Stimulated activated effector memory CD8-positive, alpha-beta T cell treated with anti-CD3 and anti-CD28 coated beads, Interleukin-12 subunit alpha, Interleukin-12 subunit beta, amount 100 ng/mL, for 72 hours (primary cell): ENCODE data around the gene PCSK2.
A peak's percentile ranks its signal among the peaks of the same experiment; 100 is the strongest.

Experiments
- ATAC-seq: fragments of 150-1000 bp; cut with Tn5 transposase; 2 replicates; pipeline ENCODE4 v1.10.0; 2021
- DNase-seq, 2 donors: peaks; one replicate each; pipeline ENCODE4 v3.0.0; 2021 to 2022; ENCODE audit warnings: low spot score in 2 of 2
- H3K27ac Mint-ChIP-seq: one replicate; pipeline ENCODE4 v1.8.0; 2022; ENCODE audit warnings: mild to moderate bottlenecking, mixed read lengths
- H3K36me3 Mint-ChIP-seq: one replicate; pipeline ENCODE4 v1.8.0; 2022; ENCODE audit warnings: mild to moderate bottlenecking, mixed read lengths
- H3K4me1 Mint-ChIP-seq: one replicate; pipeline ENCODE4 v1.8.0; 2022; ENCODE audit warnings: mixed read lengths
- H3K4me3 Mint-ChIP-seq: one replicate; pipeline ENCODE4 v1.8.0; 2022; ENCODE audit warnings: mild to moderate bottlenecking, mixed read lengths
- H3K9me3 Mint-ChIP-seq: one replicate; pipeline ENCODE4 v1.8.0; 2022; ENCODE audit warnings: mixed read lengths

Gene PCSK2

DNA sequence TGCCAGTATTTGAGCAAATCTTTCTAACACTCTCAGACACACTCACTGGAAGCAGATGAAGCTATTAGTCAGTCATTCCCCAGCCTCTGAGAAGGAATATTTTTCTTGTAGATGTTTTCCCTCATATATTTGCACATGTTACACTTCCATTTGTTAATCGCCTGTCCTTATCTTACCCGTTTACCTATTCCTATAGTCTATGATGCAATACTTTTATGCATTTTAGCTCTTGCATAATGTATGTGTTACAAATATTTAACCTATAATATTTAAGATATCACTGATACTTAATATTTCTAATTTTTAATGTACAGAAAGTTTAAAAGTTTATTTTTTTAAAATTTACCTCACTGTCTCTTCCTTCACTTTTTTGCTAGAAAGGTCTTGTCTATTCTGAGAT is 71.9 kb downstream of the PCSK2 start:
- Mint-ChIP-seq H3K36me3 (no peaks in the 10 kb centered on the region), H3K9me3 (peaks cover 4% of the 10 kb centered on the region), H3K4me3 (no peak overlapping the region), H3K4me1 (no peaks in the 10 kb centered on the region), H3K27ac (no peak overlapping the region)
- DNase-seq (no peak), ATAC-seq (no peak)

DNA sequence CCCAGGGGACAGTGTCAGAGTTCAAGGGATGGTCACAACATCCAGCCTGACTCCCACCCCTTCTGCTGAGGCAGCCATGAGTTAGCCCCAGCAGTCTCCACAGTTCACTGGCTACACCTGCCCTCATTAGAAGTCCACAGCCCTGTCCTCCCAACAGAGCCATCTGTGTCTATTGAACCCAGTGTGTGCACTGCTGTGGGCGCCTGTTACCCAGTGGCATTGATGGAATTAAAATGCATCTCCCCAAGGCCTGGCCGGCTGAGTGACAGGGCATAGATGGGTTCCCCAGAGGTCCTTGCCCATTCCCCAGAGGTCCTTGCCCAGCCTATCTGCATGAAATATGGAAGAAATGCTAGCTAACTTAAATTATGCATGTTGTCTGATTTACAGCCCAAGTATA is 73.3 kb downstream of the PCSK2 start:
- DNase-seq (no peak), ATAC-seq (no peak)

DNA sequence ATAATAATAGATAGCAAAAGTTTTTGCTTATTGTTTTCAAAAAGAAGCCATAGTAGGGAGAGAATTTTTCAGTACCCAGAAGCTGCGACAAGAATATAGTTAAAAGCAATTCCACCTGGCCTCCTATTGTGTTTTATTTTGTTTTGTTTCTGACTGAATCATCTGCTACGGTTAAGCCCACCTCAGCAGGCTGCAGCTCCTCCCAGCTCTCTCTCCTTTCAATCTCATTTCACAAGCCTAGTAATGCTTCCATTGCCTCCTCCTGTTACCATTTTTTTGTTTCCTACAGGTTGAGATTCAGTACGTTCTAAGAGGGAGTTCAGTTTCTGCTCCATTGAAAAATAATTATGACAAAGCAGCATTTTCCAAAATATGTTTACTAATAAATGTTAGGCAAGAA is 77.9 kb downstream of the PCSK2 start:
- ATAC-seq: no peak
- H3K36me3 Mint-ChIP-seq: no peaks in the 10 kb centered on the region
- no peak for DNase-seq
- no peak overlapping the region for H3K27ac Mint-ChIP-seq
- no peaks in the 10 kb centered on the region for H3K4me1 Mint-ChIP-seq
- H3K9me3 Mint-ChIP-seq: peaks cover 3% of the 10 kb centered on the region
- no peak overlapping the region for H3K4me3 Mint-ChIP-seq

More for the DNA sequence above, 73.3 kb downstream of the PCSK2 start:
- Mint-ChIP-seq H3K9me3 (no peaks in the 10 kb centered on the region), H3K27ac (no peak overlapping the region), H3K4me3 (no peak overlapping the region), H3K36me3 (no peaks in the 10 kb centered on the region), H3K4me1 (no peaks in the 10 kb centered on the region)

DNA sequence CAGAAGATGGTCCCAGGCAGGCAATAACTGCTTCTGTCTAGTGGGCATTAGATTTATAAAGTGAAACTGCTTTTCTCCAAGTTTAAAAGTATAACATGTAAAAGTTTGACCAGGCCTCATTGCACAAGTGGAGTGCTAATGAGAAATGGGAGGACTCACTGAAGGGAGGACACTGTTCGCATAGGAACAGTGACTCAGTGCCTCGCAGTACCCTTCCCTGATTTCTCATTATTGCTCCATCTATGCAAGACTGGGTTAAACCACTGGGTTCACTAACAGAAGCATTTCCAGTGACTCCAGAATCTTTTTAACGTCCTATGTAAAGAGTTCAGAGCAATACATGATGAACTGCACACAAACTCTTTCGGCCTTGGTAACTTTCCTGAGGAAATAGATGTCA is 79.6 kb downstream of the PCSK2 start:
- Mint-ChIP-seq H3K4me3 (no peak overlapping the region), H3K4me1 (no peaks in the 10 kb centered on the region), H3K27ac (no peak overlapping the region), H3K9me3 (peaks cover 3% of the 10 kb centered on the region), H3K36me3 (no peaks in the 10 kb centered on the region)
- ATAC-seq: no peak
- no peak for DNase-seq

DNA sequence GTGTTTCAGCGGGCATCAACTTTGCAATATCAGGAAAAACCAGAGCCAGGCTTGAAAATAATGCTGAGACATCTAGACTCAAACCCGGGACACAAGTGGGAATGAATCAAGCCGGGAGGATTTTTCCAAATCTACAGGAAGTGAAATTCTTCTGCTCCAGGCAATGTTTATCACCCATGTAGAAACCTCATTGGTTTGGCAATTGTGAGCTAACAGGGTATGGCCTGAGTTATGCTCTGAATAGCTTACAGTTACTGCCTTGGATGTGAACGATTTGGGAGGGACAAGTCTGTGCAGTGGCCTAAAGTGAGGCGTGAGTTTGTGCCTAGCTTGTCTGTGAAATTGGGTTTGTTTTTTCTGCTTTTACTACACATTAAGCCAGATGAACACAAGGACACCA is 87.4 kb downstream of the PCSK2 start:
- ATAC-seq: no peak
- no peaks in the 10 kb centered on the region for H3K9me3 Mint-ChIP-seq
- H3K36me3 Mint-ChIP-seq: no peaks in the 10 kb centered on the region
- H3K27ac Mint-ChIP-seq: no peak overlapping the region
- DNase-seq: no peak
- no peak overlapping the region for H3K4me3 Mint-ChIP-seq
- H3K4me1 Mint-ChIP-seq: no peaks in the 10 kb centered on the region

DNA sequence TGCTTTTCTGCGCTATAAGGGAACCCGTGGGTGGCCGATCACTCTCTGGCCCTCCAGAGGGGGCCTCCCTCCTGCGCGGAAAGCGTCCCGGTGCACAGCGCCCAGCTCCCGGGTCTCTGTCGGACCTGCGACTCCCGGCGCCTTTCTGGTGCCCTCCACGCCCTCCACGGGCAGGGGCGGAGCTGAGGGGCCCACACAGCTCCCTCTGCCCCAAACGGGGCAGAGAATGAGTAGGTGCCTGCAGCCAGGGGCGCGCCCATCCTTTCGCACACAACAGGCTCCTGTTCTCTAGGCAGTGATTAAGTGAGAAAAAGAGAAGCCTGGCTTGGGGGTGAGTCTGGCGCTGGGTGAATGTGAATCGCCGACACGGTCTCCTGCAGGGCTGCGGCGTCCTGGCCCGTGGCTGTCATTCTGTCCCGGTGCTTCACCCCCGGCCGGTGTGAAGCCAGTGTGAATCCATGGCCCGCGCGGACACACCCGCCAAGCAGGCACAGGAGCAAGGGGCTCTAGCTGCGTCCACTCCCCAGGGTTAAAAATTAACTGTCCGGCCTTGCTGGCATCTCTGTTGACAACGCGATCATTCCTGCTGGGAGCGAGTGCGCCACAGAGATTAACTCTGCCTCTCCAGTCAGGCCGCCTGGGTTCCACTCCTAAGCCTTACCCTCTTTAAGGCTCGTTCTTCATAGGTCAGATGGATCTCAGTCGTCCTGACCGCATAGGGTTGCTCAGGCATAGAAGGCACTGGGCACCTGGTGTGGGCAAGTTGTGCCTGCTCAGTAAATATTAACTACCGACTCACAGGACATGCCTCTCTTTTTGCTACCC is 88.8 kb downstream of the PCSK2 start:
- Mint-ChIP-seq H3K9me3 (no peaks in the 10 kb centered on the region), H3K4me3 (no peak overlapping the region), H3K36me3 (no peaks in the 10 kb centered on the region), H3K27ac (no peak overlapping the region), H3K4me1 (no peaks in the 10 kb centered on the region)
- DNase-seq (no peak), ATAC-seq (peak; percentile 34)

DNA sequence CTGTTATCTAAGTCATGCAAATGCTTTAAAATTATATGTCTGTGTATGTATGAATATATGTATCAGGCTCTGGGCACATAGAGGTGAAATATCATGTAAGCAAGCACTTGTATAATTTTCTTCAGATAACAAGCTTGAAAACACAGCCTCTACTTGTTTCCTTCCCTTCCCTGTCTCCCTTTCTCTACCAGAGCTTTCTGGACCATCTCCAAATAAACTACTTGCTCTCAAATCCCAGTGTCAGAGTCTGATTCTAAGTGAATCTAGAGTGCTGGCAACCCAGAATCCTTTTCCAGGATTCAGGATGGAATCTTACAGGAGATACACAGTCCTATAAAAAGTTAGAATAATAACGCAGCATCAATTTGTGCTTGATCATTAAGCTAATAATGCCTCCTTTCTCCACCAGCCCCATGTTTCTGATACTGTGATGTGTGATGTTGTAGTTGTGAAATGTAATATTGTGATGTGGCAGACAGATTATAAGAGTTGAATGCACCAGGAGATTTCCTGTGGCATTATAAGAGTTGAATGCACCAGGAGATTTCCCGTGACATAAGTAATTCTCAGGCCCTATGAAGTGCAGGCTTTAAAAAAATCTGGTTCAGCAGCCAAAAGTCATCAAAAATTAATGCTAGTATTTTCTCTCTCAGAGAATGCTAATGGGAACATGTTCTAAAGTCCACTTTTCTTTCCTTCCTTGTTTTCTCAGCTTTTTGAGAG is 89.6 kb downstream of the PCSK2 start:
- no peak overlapping the region for H3K4me3 Mint-ChIP-seq
- H3K27ac Mint-ChIP-seq: no peak overlapping the region
- no peaks in the 10 kb centered on the region for H3K4me1 Mint-ChIP-seq
- ATAC-seq: no peak
- H3K36me3 Mint-ChIP-seq: no peaks in the 10 kb centered on the region
- DNase-seq: no peak
- no peaks in the 10 kb centered on the region for H3K9me3 Mint-ChIP-seq

DNA sequence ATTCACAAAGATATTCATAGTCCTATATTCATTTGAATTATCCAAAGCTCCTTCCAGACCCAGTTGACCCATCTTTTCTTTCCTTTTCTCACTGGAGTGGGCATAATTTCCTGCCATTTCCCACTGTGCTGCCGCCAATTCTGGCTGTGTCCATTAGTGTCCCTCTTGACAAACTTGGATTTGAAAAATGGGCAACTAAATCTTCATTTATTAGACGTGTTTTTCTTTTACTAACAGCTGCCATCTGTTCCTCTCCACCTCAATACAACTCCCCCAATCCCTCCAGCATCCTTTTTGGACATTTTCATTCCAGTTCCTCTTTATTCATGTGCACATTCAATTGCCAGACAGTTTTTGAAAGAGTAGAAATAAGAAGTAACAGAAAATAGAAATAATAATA is 90.5 kb downstream of the PCSK2 start:
- Mint-ChIP-seq H3K4me1 (no peaks in the 10 kb centered on the region), H3K36me3 (no peaks in the 10 kb centered on the region), H3K4me3 (no peak overlapping the region), H3K27ac (no peak overlapping the region), H3K9me3 (no peaks in the 10 kb centered on the region)
- no peak for DNase-seq
- no peak for ATAC-seq

DNA sequence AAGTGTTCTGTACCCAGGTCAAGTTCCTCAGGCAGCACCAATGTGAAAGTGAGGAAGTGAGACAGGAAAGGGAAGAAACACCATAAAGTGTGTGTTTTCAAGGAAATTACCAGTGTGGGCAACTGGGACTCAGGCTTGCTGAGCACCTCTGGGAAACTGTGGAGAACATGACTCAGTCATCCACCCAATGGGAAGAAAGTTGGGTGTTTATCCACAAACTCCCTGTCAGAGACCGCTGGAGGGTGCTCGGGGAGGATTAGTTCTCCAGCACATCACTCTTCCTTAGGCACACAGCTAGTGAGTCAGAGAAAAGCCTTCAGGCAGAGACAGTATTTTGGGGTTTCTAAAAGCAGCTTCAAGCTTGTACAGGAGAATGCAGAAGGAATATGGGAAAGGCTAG is 93.6 kb downstream of the PCSK2 start:
- Mint-ChIP-seq H3K36me3 (no peaks in the 10 kb centered on the region), H3K4me3 (no peak overlapping the region)

DNA sequence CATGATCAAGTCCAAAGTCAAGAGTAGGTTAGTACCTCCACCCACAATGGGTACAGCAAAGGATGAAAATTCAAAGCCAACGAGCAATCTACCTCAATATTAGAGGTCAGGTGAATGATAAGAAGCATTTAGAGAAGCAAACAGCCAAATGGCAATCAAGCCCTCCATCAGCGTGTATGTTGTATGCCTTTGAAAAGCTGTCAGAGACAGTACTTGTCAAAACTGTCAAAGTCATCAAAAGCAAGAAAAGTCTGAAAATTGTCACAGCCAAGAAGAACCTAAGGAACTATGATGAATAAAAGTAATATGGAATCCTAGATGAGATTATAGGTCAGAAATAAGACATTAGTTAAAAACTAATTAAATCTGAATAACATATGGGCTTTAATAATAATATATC is 99.3 kb downstream of the PCSK2 start:
- H3K27ac Mint-ChIP-seq: no peak overlapping the region
- H3K4me3 Mint-ChIP-seq: no peak overlapping the region
- no peak for ATAC-seq
- no peak for DNase-seq
- H3K36me3 Mint-ChIP-seq: no peaks in the 10 kb centered on the region
- H3K9me3 Mint-ChIP-seq: no peaks in the 10 kb centered on the region
- H3K4me1 Mint-ChIP-seq: no peaks in the 10 kb centered on the region

More for the DNA sequence above, 93.6 kb downstream of the PCSK2 start:
- DNase-seq (no peak), ATAC-seq (no peak)
- Mint-ChIP-seq H3K9me3 (no peaks in the 10 kb centered on the region), H3K27ac (no peak overlapping the region), H3K4me1 (no peaks in the 10 kb centered on the region)

DNA sequence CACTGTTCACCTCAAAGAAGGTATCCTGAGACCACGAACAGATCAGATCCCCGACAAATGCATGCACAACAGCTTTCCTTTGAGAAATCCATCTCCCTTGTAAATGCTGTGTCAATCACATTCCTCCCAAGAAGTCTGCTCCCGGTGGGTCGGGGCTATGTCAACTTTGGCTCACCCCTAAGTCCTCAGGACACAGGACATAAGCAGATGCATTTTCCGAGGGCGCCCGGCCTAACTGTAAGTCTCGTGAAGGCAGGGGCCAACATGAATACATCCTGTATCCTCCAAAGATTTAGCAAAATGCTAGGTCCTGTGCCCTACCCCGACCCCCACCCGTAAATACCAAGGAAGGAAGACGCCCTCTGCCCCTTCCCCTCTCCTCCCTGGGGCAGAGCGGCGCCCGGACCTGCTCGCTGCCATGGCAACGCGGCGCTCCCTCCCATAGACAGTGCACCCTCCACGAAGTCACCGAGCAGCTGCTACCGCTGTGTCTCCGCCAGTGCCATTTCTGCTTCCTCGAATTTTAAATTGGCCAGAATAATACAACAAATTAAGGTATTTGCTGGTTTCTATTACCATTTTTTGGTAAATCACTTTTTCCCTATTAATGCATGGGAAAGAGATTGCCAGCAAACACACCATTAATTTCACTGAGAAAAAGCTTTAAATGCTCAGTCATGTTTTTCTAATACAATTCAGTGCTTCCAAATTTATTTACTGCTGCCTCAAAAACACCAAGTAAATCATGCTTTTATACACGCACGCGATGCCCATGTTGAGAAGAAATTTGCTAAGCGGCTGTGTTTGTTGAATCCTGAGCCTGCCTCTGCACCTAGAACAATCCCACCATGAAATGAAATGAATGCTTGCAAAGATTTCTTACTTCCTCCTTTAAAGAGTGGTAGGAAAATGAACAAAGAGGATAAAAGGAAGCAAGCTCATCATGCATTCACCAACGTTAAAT is 100.6 kb downstream of the PCSK2 start:
- no peak for ATAC-seq
- Mint-ChIP-seq H3K27ac (no peak overlapping the region), H3K4me1 (no peaks in the 10 kb centered on the region), H3K36me3 (no peaks in the 10 kb centered on the region), H3K4me3 (no peak overlapping the region), H3K9me3 (no peaks in the 10 kb centered on the region)
- no peak for DNase-seq

DNA sequence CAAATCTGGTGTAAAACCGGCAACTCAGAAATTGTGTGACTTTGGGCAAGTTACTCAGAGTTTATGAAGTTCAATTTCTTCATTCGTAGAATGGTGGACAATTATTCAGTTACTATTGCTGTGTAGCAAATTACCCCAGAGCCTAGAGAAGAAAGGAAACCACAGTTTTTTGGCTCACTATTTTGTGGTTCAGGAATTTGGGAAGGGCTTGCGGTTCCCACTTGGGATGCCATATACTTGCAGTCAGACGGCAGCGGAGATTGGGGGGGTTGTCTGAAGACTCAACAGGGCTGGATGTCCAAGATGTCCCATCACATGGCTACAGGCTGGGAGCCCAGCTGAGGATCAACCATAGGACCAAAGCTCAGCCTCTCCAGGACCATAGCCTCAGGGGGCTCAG is 108.1 kb downstream of the PCSK2 start:
- Mint-ChIP-seq H3K4me3 (no peak overlapping the region), H3K36me3 (no peaks in the 10 kb centered on the region), H3K9me3 (no peaks in the 10 kb centered on the region), H3K27ac (no peak overlapping the region), H3K4me1 (no peaks in the 10 kb centered on the region)
- no peak for DNase-seq
- no peak for ATAC-seq

DNA sequence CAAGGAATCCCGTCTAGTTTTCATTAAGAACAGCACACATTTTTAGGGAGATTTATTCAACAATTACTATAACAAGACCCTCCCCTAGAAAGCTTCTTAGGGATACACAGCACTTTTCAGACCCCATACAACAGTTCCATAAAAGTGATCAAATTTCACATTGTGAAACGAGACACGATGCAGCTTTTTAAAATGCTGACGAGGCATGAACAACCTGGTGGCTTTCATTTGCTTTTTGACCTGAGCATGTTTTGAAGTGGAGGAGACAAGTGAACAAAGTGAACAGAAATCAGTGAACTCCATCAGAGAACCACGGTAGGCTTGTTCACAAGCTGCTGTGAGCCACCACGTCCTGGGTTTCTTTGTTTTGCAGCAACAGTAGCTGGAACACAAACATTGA is 112.2 kb downstream of the PCSK2 start:
- no peak for ATAC-seq
- H3K36me3 Mint-ChIP-seq: no peaks in the 10 kb centered on the region
- no peak overlapping the region for H3K27ac Mint-ChIP-seq
- no peak overlapping the region for H3K4me3 Mint-ChIP-seq
- H3K9me3 Mint-ChIP-seq: peaks cover 2% of the 10 kb centered on the region
- no peak for DNase-seq
- H3K4me1 Mint-ChIP-seq: no peaks in the 10 kb centered on the region

DNA sequence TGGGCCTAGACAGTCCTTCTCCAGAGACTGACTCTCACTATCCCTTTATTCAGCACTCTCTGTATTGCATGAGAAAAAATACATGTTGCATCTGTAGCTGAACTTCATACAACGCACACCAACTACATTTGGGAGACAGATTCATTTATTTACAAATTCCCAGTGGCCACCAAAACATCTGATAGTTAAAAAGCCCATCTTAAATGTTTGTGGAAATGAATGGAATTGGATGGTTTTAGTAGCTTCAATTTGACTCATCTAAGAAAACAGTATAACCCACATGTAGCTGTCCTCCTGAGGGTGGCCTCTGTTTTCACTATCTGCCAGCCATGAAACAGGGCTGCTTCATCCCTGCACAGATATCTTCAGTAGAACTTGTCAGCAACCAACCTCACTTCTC is 116.3 kb downstream of the PCSK2 start:
- ATAC-seq (no peak), DNase-seq (no peak)
- Mint-ChIP-seq H3K36me3 (no peaks in the 10 kb centered on the region), H3K4me1 (no peaks in the 10 kb centered on the region), H3K4me3 (no peak overlapping the region), H3K9me3 (peaks cover 2% of the 10 kb centered on the region), H3K27ac (no peak overlapping the region)

DNA sequence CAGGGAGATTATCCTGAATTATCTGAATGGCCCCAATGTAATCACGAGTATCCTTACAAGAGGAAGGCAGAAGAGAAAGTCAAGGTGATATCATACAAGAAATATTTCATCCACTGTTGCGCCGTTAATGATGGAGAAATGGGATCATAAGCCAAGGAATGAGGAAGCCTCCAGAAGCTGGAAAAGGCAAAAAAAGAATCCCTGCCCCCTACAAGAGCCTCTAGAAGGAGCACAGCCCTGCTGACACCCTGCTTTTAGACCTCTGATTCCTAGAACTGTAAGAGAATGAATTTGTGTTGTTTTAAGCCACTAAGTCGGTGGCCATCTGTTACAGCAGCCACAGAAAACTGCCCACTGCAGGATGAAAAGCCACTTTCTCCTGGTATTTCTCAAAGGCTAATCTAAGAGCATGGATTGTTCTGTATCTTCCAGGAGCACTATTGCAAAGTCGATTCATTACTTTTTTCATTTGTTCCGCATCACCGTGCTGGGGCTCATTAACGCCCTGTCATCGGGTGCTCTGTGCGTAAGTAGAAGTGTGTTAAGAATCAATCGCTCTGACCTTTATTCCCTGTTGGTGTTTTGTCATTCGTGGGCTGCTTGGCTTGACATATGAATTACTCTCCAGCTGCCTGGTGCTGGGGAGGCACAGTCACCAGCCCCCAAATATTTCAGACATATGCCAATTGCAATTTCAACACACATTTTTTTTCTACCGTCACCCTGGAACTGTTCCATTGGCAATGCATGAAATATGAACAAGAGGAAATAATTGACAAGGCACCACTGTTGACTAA is 117.0 kb downstream of the PCSK2 start:
- Mint-ChIP-seq H3K27ac (no peak overlapping the region), H3K4me1 (no peaks in the 10 kb centered on the region), H3K36me3 (no peaks in the 10 kb centered on the region), H3K4me3 (no peak overlapping the region), H3K9me3 (peaks cover 2% of the 10 kb centered on the region)
- DNase-seq (no peak), ATAC-seq (no peak)
